ENCODE results near the gene BTD.

Gene BTD

GRCh38 chr3:15601399-15602145 is at the start of gene BTD, which contains the start of gene HACL1:
Gene BTD (plus strand): TSS chr3:15601745. CDS start chr3:15635440, 33,695 bp downstream.
Gene HACL1 (minus strand): TSS chr3:15601569. CDS start chr3:15601463, 106 bp downstream.
- DNase-seq (ENCODE audit: low read depth) = peak; percentile 99
- H3K4me3 ChIP-seq (ENCODE audit: low read depth, low read length) = peak within 1 kb of the TSS; percentile 86
- TF ChIP-seq MAX (IDR thresholded peaks at IDR 0.05; ENCODE audit: low read depth, low read length) (peak; percentile 70), MYC (IDR thresholded peaks at IDR 0.05; ENCODE audit: low read depth, low read length) (peak; percentile 87), POLR2A (IDR thresholded peaks at IDR 0.05; ENCODE audit: extremely low read depth, insufficient read length) (peak; percentile 98), CTCF (IDR thresholded peaks at IDR 0.05; ENCODE audit: low read depth, low read length) (peak; percentile 5)

GRCh38 chr3:15551902-15552301 is 49.6 kb upstream of the BTD start:
- no peak overlapping the region for H3K4me3 ChIP-seq (ENCODE audit: low read depth, low read length)
- TF ChIP-seq POLR2A (IDR thresholded peaks at IDR 0.05; ENCODE audit: extremely low read depth, insufficient read length) = no peak
- no peak for TF ChIP-seq MAX (IDR thresholded peaks at IDR 0.05; ENCODE audit: low read depth, low read length)
- no peak for TF ChIP-seq CTCF (IDR thresholded peaks at IDR 0.05; ENCODE audit: low read depth, low read length)
- TF ChIP-seq MYC (IDR thresholded peaks at IDR 0.05; ENCODE audit: low read depth, low read length) = no peak
- DNase-seq (ENCODE audit: low read depth) = no peak

- DNase-seq (ENCODE audit: low read depth) = no peak
- TF ChIP-seq POLR2A (IDR thresholded peaks at IDR 0.05; ENCODE audit: extremely low read depth, insufficient read length) (no peak), MAX (IDR thresholded peaks at IDR 0.05; ENCODE audit: low read depth, low read length) (no peak), CTCF (IDR thresholded peaks at IDR 0.05; ENCODE audit: low read depth, low read length) (no peak), MYC (IDR thresholded peaks at IDR 0.05; ENCODE audit: low read depth, low read length) (no peak)
- H3K4me3 ChIP-seq (ENCODE audit: low read depth, low read length) = no peak overlapping the region
These were observed 47.8 kb upstream of the BTD start for GRCh38 chr3:15553749-15554148.

GRCh38 chr3:15556512-15556911 is 45.0 kb upstream of the BTD start:
- DNase-seq (ENCODE audit: low read depth) = peak; percentile 13
- H3K4me3 ChIP-seq (ENCODE audit: low read depth, low read length) = no peak overlapping the region

GRCh38 chr3:15557511-15557946 is 44.0 kb upstream of the BTD start:
- DNase-seq (ENCODE audit: low read depth) = peak; percentile 80
- H3K4me3 ChIP-seq (ENCODE audit: low read depth, low read length) = no peak overlapping the region
- TF ChIP-seq CTCF (IDR thresholded peaks at IDR 0.05; ENCODE audit: low read depth, low read length) (peak; percentile 20), MYC (IDR thresholded peaks at IDR 0.05; ENCODE audit: low read depth, low read length) (0 out of 2 replicates have a peak, but pooled peaks have one; percentile 19), POLR2A (IDR thresholded peaks at IDR 0.05; ENCODE audit: extremely low read depth, insufficient read length) (no peak), MAX (IDR thresholded peaks at IDR 0.05; ENCODE audit: low read depth, low read length) (peak; percentile 34; the same call in 1 of the 2 replicates)

More at GRCh38 chr3:15556512-15556911, 45.0 kb upstream of the BTD start:
- TF ChIP-seq POLR2A (IDR thresholded peaks at IDR 0.05; ENCODE audit: extremely low read depth, insufficient read length) (no peak), MAX (IDR thresholded peaks at IDR 0.05; ENCODE audit: low read depth, low read length) (no peak), MYC (IDR thresholded peaks at IDR 0.05; ENCODE audit: low read depth, low read length) (no peak), CTCF (IDR thresholded peaks at IDR 0.05; ENCODE audit: low read depth, low read length) (no peak)

All from NB4 (cell line).